ENCODE measurements around the gene CLEC16A.

Gene CLEC16A

GRCh38 chr16:11014136-11014535 lies 69.8 kb downstream of the CLEC16A start:
- DNase-seq (ENCODE audit: low read depth in 3 of 3, low spot score in 1 of 3): no peak

- no peak for DNase-seq (ENCODE audit: low read depth in 3 of 3, low spot score in 1 of 3)
Observed at GRCh38 chr16:11015076-11015475, 70.7 kb downstream of the CLEC16A start.

GRCh38 chr16:11015607-11016006 lies 71.2 kb downstream of the CLEC16A start:
- no peak for DNase-seq (ENCODE audit: low read depth in 3 of 3, low spot score in 1 of 3)

GRCh38 chr16:11016524-11016988 lies 72.2 kb downstream of the CLEC16A start:
- DNase-seq (ENCODE audit: low read depth in 3 of 3, low spot score in 1 of 3): no peak

GRCh38 chr16:11016993-11017392 lies 72.6 kb downstream of the CLEC16A start:
- DNase-seq (ENCODE audit: low read depth in 3 of 3, low spot score in 1 of 3): no peak

GRCh38 chr16:11017499-11017898 lies 73.1 kb downstream of the CLEC16A start:
- no peak for DNase-seq (ENCODE audit: low read depth in 3 of 3, low spot score in 1 of 3)

GRCh38 chr16:11020388-11020787 lies 76.0 kb downstream of the CLEC16A start:
- DNase-seq (ENCODE audit: low read depth in 3 of 3, low spot score in 1 of 3): no peak

GRCh38 chr16:11020792-11021551 lies 76.6 kb downstream of the CLEC16A start:
- no peak for DNase-seq (ENCODE audit: low read depth in 3 of 3, low spot score in 1 of 3)

GRCh38 chr16:11022002-11022401 lies 77.6 kb downstream of the CLEC16A start:
- DNase-seq (ENCODE audit: low read depth in 3 of 3, low spot score in 1 of 3): no peak

- DNase-seq (ENCODE audit: low read depth in 3 of 3, low spot score in 1 of 3): no peak
Observed at GRCh38 chr16:11023262-11024039, 79.1 kb downstream of the CLEC16A start.

GRCh38 chr16:11024333-11025053 lies 80.1 kb downstream of the CLEC16A start:
- no peak for DNase-seq (ENCODE audit: low read depth in 3 of 3, low spot score in 1 of 3)

GRCh38 chr16:11025120-11025531 lies 80.8 kb downstream of the CLEC16A start:
- DNase-seq (ENCODE audit: low read depth in 3 of 3, low spot score in 1 of 3): no peak

GRCh38 chr16:11029948-11030347 lies 85.6 kb downstream of the CLEC16A start:
- no peak for DNase-seq (ENCODE audit: low read depth in 3 of 3, low spot score in 1 of 3)

GRCh38 chr16:11030990-11031510 lies 86.7 kb downstream of the CLEC16A start:
- DNase-seq (ENCODE audit: low read depth in 3 of 3, low spot score in 1 of 3): no peak

- DNase-seq (ENCODE audit: low read depth in 3 of 3, low spot score in 1 of 3): no peak
Observed at GRCh38 chr16:11032000-11032921, 87.9 kb downstream of the CLEC16A start.

GRCh38 chr16:11032922-11033291 lies 88.5 kb downstream of the CLEC16A start:
- no peak for DNase-seq (ENCODE audit: low read depth in 3 of 3, low spot score in 1 of 3)

- DNase-seq (ENCODE audit: low read depth in 3 of 3, low spot score in 1 of 3): no peak
Observed at GRCh38 chr16:11033629-11034420, 89.5 kb downstream of the CLEC16A start.

- no peak for DNase-seq (ENCODE audit: low read depth in 3 of 3, low spot score in 1 of 3)
Observed at GRCh38 chr16:11034481-11034931, 90.1 kb downstream of the CLEC16A start.

- DNase-seq (ENCODE audit: low read depth in 3 of 3, low spot score in 1 of 3): no peak
Observed at GRCh38 chr16:11035096-11035495, 90.7 kb downstream of the CLEC16A start.

- DNase-seq (ENCODE audit: low read depth in 3 of 3, low spot score in 1 of 3): no peak
Observed at GRCh38 chr16:11036040-11036439, 91.7 kb downstream of the CLEC16A start.

Measured in stimulated activated CD4-positive, alpha-beta T cell treated with anti-CD3 and anti-CD28 coated beads, TNF-alpha, amount 100 ng/mL, for 1 hour (primary cell).